ENCODE data around the gene ARHGAP33. TPM values are rescaled to one million over a fixed set of nuclear protein-coding genes. Genes with fewer than 3 reads are reported as not detected.

Gene ARHGAP33
- total RNA-seq, 2 donors from 2014 or later, result 6.0 to 25.0 TPM

DNA sequence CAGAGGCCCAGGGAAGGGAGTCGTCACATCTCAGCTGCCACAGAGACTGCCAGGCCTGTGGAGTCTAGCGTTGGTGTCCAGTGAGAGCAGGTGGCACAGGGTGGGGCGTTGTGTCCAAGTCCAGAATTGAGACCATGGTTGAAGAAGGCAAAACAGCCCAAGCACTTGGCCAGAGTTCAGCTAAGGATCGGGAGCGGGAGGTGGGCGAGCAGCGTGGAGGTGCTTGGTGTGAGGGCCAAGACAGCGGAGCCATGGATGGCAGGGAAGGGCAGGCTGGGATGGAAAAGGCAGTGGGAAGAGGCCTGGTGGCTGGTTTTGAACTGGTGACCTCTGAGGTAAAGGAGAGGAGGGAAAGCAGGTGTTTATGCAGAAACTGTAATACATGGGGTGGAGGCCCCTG lies 41.1 kb upstream of the ARHGAP33 start:
- no peak overlapping the region for H3K9ac ChIP-seq (ENCODE audit: low read depth in 2 of 2, low read length in 2 of 2)
- no peak overlapping the region for H3K27ac ChIP-seq
- intact Hi-C loops (cut with DNase I), result no loop called here
- H3K9me3 ChIP-seq, result no peaks in the 10 kb centered on the region
- TF ChIP-seq, protein P1, sequence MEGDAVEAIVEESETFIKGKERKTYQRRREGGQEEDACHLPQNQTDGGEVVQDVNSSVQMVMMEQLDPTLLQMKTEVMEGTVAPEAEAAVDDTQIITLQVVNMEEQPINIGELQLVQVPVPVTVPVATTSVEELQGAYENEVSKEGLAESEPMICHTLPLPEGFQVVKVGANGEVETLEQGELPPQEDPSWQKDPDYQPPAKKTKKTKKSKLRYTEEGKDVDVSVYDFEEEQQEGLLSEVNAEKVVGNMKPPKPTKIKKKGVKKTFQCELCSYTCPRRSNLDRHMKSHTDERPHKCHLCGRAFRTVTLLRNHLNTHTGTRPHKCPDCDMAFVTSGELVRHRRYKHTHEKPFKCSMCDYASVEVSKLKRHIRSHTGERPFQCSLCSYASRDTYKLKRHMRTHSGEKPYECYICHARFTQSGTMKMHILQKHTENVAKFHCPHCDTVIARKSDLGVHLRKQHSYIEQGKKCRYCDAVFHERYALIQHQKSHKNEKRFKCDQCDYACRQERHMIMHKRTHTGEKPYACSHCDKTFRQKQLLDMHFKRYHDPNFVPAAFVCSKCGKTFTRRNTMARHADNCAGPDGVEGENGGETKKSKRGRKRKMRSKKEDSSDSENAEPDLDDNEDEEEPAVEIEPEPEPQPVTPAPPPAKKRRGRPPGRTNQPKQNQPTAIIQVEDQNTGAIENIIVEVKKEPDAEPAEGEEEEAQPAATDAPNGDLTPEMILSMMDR (IDR thresholded peaks at IDR 0.05), result no peak
- peaks cover 6% of the 10 kb centered on the region for H3K36me3 ChIP-seq
- DNase-seq, result no peak
- H3K4me3 ChIP-seq, result no peak overlapping the region
- no peaks in the 10 kb centered on the region for H3K27me3 ChIP-seq
- H3K4me1 ChIP-seq, result no peaks in the 10 kb centered on the region

DNA sequence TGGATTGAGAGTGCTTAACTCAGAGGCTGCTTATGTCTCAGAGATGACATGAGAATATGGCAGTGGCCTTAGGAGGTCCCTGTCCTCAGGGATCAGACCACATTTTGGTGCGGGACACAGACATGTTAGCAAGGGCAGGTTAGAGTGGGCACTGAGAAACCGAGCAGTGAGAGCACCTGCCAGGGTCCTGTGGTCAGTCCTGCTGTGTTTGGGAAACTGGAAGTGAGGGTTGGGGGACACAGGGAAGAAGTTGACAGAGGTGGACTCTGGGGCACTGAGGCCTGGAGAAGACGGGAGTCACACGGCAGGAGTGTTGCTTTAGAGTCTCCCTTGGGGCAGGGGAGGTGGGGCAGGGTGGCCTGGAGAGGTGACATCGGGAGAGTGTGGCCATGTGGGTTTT lies 40.5 kb upstream of the ARHGAP33 start:
- no peak overlapping the region for H3K9ac ChIP-seq (ENCODE audit: low read depth in 2 of 2, low read length in 2 of 2)
- no peak overlapping the region for H3K4me3 ChIP-seq
- TF ChIP-seq, protein P1 (IDR thresholded peaks at IDR 0.05), result no peak
- peaks cover 5% of the 10 kb centered on the region for H3K4me1 ChIP-seq
- peaks cover 4% of the 10 kb centered on the region for H3K36me3 ChIP-seq
- H3K27ac ChIP-seq, result no peak overlapping the region
- intact Hi-C loops (cut with DNase I), result no loop called here
- DNase-seq, result no peak
- no peaks in the 10 kb centered on the region for H3K9me3 ChIP-seq
- no peaks in the 10 kb centered on the region for H3K27me3 ChIP-seq

DNA sequence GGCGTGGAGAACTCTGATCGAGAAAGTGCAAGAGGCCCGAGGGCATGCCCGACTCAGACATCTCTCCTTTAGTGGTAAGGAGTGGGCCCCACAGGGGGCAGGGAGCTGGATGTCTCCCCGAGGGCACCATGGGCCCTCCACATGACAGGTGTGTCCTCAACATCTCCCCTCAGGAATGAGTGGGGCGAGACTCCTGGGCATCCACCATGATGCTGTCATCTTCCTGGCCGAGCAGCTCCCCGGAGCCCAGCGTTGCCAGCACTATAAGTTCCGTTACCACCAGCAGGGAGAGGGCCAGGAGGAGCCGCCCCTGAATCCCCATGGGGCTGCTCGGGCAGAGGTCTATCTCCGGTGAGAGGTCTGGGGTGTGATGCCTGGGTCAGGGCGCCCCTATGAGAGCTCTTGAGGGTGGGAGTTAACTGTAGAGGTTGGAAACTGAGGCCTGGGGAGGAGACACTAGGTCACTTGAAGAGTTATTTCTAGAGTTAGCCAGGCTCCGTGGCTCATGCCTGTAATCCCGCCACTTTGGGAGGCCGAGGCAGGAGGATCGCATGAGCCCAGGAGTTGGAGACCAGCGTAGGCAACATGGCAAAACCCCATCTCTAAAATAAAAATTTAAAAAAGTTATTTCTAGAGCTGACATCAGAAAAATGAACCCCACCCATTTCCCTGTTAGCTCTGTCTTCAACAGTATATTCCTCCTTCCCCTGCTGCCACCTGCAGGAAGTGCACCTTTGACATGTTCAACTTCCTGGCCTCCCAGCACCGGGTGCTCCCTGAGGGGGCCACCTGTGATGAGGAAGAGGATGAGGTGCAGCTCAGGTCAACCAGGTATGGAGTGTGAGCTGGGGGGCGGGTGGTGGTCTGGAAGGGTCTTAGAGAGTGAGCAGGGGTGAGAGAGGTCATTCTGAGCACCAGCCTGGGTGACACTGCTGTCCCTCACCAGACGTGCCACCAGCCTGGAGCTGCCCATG lies 38.2 kb upstream of the ARHGAP33 start:
- no peak for DNase-seq
- TF ChIP-seq, protein P1 (IDR thresholded peaks at IDR 0.05), result no peak
- no peak overlapping the region for H3K4me3 ChIP-seq
- H3K27me3 ChIP-seq, result no peaks in the 10 kb centered on the region
- H3K36me3 ChIP-seq, result no peaks in the 10 kb centered on the region
- H3K9me3 ChIP-seq, result no peaks in the 10 kb centered on the region
- H3K4me1 ChIP-seq, result peaks cover 9% of the 10 kb centered on the region
- no peak overlapping the region for H3K9ac ChIP-seq (ENCODE audit: low read depth in 2 of 2, low read length in 2 of 2)
- H3K27ac ChIP-seq, result no peak overlapping the region
- intact Hi-C loops (cut with DNase I), result no loop called here

DNA sequence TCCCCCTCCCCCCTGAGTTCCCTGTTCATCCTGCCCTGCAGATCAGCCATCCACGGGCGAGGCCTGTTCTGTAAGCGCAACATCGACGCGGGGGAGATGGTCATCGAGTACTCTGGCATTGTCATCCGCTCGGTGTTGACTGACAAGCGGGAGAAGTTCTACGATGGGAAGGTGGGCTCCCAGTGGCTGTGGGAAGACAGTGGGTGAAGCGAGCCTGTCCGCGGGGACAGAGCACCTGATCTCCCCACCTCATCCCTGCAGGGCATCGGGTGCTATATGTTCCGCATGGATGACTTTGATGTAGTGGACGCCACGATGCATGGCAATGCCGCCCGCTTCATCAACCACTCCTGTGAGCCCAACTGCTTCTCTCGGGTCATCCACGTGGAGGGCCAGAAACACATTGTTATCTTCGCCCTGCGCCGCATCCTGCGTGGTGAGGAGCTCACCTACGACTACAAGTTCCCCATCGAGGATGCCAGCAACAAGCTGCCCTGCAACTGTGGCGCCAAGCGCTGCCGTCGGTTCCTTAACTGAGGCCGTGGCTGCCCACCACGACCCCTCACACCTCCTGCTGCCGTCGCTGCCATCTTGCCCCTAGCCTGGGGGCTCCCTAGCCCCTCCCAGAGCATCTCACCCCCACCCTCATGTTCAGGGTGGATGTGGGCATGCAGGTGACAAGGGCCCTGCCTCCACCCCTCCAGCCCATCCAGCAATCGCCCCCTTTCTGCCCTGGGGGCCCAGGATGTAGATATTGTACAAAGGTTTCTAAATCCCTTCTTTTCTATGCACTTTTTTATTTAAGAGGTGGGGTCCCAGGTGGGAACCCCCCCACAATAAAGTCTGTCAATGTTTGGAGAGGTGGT lies 37.1 kb upstream of the ARHGAP33 start:
- no peaks in the 10 kb centered on the region for H3K27me3 ChIP-seq
- no peaks in the 10 kb centered on the region for H3K36me3 ChIP-seq
- H3K27ac ChIP-seq, result no peak overlapping the region
- TF ChIP-seq, protein P1 (IDR thresholded peaks at IDR 0.05), result no peak
- peaks cover 9% of the 10 kb centered on the region for H3K4me1 ChIP-seq
- no peaks in the 10 kb centered on the region for H3K9me3 ChIP-seq
- no peak overlapping the region for H3K4me3 ChIP-seq
- intact Hi-C loops (cut with DNase I), result no loop called here
- DNase-seq, result no peak
- no peak overlapping the region for H3K9ac ChIP-seq (ENCODE audit: low read depth in 2 of 2, low read length in 2 of 2)

DNA sequence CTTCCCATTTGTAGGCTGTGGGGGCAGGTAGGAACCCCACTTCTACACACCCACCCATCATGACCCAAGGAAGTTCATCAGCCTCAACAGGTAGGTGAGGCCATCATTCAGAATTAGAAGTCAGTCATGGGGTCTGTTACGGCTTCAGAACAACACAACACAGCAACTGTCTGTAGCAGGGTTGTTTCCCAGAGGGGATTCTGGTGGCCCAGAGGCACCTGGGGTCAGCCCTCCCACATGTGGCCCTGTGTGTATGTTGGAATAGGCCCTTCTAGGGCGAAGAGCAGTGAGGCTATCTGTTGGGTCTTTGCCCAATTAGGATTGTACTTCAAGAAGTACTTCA lies 36.5 kb upstream of the ARHGAP33 start:
- Histone ChIP-seq H3K27me3 (no peaks in the 10 kb centered on the region), H3K9me3 (no peaks in the 10 kb centered on the region), H3K9ac (ENCODE audit: low read depth in 2 of 2, low read length in 2 of 2) (no peak overlapping the region), H3K27ac (no peak overlapping the region), H3K4me1 (peaks cover 9% of the 10 kb centered on the region), H3K4me3 (no peak overlapping the region), H3K36me3 (no peaks in the 10 kb centered on the region)
- no peak for DNase-seq
- intact Hi-C loops (cut with DNase I), result no loop called here
- TF ChIP-seq, protein P1 (IDR thresholded peaks at IDR 0.05), result no peak

Data from colonic mucosa (tissue), 4 donors.